ENCODE measurements around the gene PHACTR3. TPM values are rescaled to one million over a fixed set of nuclear protein-coding genes. Genes with fewer than 3 reads are reported as not detected.

PHACTR3 gene
- total RNA-seq, 1 donor from 2014 or later, result 0.51 TPM

GRCh38 chr20:59805786-59806577 is 201.6 kb downstream of the PHACTR3 start:
- no peak for DNase-seq

GRCh38 chr20:59806578-59806975 is 202.2 kb downstream of the PHACTR3 start:
- no peak for DNase-seq

DNA sequence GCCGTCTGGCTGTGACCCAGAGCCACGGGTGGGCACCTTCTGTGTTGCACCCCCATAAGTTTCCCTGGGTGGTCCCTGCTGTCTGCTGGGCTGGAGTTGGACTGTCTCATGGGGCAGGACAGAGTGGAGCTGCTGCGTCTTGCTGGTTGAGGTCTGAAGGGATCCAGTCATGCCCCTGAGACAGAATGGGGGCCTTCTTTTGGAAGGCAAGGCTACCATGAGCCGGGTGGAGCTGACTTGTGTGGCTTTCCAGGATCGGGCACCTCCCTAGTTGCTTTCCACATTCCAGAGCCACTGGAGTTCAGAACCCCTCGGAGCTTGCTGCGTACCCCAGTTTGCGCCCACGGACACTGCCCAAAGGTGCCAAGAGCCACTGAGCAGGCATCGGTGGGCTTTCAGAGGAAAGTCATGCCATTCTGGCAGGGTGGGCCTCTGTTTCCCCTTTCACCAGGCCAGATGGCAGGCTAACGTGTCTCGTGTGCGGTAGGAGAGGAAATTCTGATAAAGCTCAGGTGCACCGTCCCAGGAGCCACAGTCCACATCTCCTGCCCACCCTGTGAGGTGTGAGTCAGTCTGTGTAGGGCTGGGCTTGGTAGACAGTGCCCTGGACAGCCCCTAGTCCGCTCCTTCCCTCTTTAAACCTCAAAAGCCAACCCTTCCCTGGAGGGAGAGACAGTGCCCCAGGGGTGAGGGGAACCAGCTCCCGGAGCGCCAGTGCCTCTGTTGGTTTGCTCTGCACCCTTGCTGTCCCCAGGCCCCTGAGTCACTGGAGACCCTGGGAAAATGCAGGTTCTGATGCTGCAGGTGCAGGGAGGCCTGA is 203.8 kb downstream of the PHACTR3 start:
- no peak for DNase-seq

DNA sequence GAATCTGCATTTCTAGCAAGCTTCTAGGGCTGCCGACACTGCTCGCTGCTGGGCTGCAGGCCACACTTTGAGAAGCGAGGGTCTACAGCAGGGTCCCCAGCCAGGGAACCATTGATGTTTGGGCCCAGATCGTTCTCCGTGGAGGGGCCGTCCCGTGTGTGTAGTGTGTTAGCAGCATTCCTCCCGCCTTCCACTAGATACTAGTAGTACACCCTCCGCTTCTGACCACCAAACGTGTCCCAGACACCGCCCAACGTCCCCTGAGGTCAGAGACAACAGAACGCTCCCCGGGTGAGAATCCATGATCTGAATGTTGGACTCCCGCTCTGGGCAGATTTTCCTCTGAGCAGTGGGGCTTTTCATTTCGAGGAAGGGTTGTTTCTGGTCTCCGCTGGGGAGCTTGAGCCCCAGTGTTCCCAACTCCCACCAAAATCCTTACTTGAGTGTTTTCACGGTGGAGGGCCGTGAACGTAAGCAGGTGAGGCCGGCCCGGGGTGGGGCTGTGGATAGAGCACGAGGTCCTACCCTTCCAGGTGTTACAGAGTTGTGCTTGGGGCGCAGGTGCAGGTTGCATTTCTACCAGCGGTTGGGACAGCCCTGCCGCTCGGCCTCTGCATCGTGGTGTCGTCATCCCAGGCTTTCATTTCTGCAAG is 204.5 kb downstream of the PHACTR3 start:
- no peak for DNase-seq

- no peak for DNase-seq
These were observed 205.5 kb downstream of the PHACTR3 start for GRCh38 chr20:59809630-59810448.

DNA sequence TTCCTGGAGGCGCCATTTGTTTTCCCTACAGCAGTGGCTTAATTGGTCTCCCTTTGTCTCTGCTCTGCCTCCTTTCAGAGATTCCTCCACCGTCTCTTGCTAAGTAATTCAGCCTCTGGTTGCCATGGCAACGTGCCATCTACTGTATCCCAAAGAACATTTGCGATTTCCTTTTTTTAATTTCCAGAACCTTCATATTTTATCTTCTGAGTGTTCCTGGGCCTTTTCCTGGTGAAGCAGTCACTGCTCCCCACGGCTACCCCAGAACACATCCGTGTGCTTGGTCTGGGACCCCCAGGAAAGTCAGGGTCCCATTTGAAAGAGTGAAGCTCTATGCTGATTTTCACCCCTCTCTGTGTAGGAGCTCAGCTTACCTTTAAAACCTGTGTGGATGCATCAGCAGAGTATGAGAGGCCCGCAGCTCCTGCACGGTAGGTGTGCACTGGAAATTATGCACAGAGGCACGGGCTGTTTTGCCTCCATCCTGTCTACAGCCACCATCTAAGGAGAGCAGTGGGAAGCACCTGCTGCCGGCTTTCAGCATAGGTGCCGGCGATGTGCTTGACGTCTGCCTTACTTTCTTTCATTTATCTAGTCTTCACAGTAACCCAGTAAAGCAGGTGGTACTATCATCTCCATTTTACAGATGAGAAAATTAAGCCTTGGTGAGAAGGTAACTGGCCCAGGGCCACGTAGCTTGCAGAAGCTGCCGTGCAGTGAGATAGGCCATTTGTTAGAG is 206.3 kb downstream of the PHACTR3 start:
- no peak for DNase-seq

GRCh38 chr20:59811681-59812171 is 207.4 kb downstream of the PHACTR3 start:
- no peak for DNase-seq

DNA sequence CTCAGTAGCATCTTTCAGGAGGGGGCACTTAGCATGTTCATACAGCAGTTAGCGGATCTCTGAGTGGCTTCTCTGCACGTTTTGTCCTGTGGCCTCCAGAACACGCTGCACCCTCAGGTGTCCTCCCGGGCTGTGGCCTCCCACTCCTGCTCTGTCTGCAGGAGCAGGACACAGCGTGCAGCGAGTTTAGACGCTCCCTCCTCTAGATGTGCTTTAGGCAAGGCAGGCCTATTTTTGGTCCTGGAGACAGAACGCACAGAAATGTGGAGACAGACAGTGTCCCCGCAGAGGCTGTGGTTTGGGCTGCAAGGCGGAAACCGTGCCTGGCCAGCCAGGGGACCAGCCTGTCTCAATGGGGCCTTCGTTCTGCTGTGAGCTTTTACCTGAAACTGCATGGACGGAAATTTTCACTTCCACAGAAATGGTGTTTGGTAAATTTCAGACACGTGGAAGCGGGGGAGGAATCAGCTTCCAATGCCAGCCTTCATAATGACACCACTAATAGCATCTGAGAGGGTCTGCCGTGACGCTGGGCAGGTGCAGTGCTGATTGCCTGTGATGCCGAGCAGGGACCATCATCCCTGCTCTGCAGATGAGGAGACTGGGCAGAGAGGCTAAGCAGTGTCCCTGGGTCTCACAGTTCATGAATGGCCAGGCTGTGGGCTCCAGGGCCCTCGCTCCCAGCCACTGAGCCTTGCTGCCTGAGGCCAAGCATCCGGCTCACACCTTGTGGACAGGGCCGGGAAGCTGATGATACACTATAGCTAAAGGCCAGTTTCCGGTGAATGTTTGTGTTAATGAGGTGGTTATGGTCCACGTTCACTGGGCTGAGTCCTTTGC is 208.2 kb downstream of the PHACTR3 start:
- no peak for DNase-seq

DNA sequence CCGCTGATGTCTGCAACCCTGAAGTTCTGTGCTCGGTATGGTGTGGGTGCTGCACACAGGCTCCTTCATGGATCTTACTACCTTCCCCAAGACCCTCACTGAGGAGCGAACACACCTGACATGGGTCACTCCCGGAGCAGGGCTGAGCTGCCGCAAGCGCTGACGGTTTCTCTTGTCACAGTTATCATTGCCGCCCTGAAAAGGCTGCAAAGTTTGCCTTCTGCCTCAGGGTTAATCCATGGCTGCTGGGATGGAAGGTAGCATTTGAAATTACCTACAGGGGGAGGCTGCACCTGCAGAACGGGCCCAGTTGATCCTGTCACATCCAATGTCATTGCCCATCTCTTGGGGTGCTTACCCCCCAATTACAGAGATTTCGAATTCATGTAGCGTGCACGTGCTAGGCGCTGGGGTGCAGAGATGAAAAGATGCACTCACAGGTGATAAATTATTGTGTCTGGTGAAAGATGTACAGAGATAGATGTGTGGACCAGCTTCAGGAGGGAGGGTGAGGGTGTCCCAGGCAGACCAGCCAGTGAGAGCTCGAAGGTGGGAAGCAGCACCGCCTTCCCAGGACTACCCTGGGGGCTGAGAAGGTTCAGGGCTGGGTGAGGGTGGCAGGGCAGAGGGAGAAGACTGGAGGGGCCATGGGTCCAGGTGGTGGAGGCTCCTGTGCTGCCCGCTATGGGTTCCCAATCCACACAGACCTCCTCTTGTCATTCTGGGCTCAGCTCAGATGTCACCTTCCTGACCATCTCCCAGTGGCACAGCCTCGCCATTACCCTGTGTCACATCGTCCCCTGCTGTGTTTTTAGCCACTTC is 209.0 kb downstream of the PHACTR3 start:
- DNase-seq, result no peak

DNA sequence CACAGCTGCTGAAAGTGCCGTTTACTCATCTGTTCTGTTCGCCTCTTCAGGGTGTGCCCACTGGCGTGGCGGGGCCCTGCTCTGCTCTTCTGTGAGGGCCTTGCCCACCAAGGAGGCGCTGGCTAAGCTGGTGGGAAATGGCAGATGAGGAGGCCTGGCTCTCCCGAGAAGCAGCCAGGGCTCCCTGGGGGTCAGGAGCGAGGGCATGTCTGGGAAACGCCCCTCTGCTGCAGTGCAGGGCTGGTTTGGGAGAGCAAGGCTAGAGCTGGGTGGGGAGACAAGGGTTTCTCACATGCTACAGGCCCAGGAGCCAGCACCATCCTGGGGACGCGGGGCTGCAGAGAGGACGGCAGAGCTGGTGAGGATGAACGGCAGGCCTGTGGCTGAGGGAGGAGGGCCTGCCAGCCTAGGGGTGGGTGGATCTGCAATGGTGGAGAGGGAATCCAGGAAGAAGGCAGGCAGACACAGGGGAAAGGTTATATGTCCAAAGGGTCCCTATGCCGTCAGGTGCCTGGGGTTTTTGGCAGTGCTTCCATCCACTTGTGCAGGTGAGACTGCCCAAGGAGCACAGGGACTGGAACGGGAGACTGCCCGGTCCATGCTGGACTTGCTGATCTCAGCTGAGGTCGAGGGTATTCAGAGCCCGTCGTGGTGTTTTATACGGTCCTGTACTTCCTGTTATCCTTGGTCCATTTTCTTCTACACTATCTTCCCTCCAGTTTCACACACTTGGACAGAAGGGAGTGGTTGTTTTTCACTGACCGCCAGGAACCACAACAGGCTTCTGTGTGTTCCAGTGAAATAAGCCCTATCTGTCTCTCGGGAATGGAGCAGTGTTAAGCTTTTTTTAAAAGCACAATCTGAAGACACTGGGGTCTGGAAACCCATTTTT is 209.9 kb downstream of the PHACTR3 start:
- DNase-seq, result no peak

DNA sequence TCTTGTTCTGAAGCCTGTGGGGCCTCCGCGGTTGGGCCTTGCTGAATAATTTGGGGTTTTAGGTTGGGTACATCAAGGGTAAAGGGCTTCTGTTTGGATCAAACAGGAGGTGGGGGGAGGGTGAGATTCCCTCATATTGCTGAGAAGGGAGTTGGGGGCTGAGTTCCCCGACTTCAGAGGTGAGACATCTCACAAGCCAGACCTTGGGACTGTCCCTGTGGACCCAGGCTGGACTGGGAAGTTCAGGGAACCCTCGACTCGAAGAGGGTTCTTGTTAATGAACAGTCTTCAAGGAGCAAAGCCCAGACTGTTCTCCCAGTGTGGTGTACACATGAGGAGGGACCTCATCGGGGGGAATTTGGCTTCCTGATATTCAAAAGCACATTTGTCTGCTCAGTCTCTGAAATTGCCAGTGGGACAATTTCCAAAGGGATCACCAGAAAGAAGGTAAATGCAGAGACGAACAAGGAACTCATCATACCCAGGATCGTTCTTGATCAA is 210.6 kb downstream of the PHACTR3 start:
- DNase-seq, result no peak

DNA sequence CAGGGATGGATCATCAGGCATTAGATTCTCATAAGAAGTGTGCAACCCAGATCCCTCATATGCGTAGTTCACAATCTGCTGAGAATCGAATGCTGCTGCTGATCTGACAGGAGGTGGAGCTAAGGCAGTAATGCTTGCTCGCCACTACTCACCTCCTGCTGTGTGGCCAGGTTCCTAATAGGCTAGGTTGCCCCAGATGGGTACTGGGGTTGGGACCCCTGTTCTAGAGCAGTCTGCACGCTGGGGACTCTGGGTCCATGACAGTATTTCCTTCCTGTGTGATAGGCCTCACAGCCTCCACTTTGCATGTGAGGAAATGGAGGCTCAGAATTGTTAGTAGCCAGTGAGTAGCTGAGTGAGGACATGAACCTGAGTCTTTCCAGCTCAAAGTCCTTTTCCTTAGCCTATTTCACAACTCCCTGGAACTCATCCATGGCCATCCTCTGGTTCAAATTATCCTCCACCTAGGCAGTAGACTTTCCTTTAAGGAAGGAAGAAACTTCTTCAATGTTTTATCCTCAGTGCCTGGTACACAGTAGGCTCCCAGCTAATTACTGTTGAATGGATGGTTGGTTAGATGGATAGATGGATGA is 211.9 kb downstream of the PHACTR3 start:
- no peak for DNase-seq

GRCh38 chr20:59817406-59817805 is 213.1 kb downstream of the PHACTR3 start:
- DNase-seq, result no peak

GRCh38 chr20:59817846-59818615 is 213.7 kb downstream of the PHACTR3 start:
- no peak for DNase-seq

GRCh38 chr20:59818911-59819310 is 214.6 kb downstream of the PHACTR3 start:
- DNase-seq, result no peak

DNA sequence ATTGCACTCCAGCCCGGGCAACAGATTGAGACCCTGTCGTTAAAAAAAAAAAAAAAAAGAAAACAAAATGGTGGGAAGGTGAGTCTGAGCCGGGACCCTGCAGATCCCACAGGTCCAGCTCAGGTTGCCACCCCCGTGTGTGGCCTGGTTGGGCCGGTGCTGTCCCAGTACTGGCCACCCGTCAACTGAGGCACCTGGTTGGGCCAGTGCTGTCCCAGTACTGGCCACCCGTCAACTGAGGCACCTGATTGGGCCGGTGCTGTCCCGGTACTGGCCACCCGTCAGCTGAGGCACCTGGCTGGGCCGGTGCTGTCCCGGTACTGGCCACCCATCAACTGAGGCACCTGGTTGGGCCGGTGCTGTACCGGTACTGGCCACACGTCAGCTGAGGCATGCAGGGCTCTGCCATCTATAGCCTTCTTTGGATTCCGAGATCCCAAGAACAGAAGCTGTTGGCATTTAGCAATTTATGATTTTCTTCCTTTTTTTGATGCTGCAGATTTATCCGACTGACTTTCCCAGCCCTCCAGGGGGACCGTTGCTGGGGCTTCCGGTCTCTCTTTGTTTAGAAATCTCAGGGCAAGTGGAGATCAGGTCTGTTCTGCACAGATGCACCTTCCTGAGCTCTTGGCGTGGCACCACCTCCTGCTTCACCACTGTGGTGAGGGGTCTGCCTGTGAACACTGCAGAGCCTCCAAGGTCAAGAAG is 215.3 kb downstream of the PHACTR3 start:
- DNase-seq, result no peak

Measured in dermis blood vessel endothelial cell (primary cell).